Stimulated activated CD4-positive, alpha-beta T cell treated with anti-CD3 and anti-CD28 coated beads, TNF-alpha, amount 100 ng/mL, for 1 hour (primary cell): ENCODE data around the gene FIS1.
"Not testable (repeated sequence)": the region's sequence is repeated elsewhere in the genome, so short reads cannot be mapped to it uniquely, and the experiment has no call there.

Source experiments
- DNase-seq, 3 donors: peaks; one replicate each; pipeline ENCODE4 v3.0.0-alpha.2; 2020; ENCODE audit warnings: low read depth in 3 of 3, low spot score in 1 of 3

Gene FIS1

GRCh38 chr7:101206665-101207042, 38.2 kb downstream of the FIS1 start:
- no peak for DNase-seq

- no peak for DNase-seq
Observed at GRCh38 chr7:101205901-101206664, 38.8 kb downstream of the FIS1 start.

GRCh38 chr7:101203740-101204738, 40.8 kb downstream of the FIS1 start:
- DNase-seq, result not testable (repeated sequence)

GRCh38 chr7:101202603-101202918, 42.3 kb downstream of the FIS1 start:
- DNase-seq, result no peak

GRCh38 chr7:101201695-101202602, 42.9 kb downstream of the FIS1 start:
- DNase-seq, result no peak

GRCh38 chr7:101200862-101201599, 43.9 kb downstream of the FIS1 start, which contains the start of gene MOGAT3:
MOGAT3 (minus strand) TSS chr7:101201036; CDS start chr7:101200854, 182 bp downstream.
- no peak for DNase-seq

- no peak for DNase-seq
Observed at GRCh38 chr7:101200504-101200861, 44.4 kb downstream of the FIS1 start.

- not testable (repeated sequence) for DNase-seq
Observed at GRCh38 chr7:101199522-101199921, 45.4 kb downstream of the FIS1 start.

- no peak for DNase-seq
Observed at GRCh38 chr7:101198476-101198875, 46.4 kb downstream of the FIS1 start.

- DNase-seq, result no peak
Observed at GRCh38 chr7:101197991-101198390, 46.9 kb downstream of the FIS1 start.

- DNase-seq, result no peak
Observed at GRCh38 chr7:101195884-101196283, 49.0 kb downstream of the FIS1 start.
